GM20000 (cell line): ENCODE data around the gene PLIN4.

Source experiments
- DNase-seq: peaks from one replicate; pipeline ENCODE4 v3.0.0; 2012; ENCODE audit warnings: low spot score
- CTCF ChIP-seq: IDR thresholded peaks from 2 replicates; pipeline ENCODE4 v1.5.1; 2012; ENCODE audit warnings: mild to moderate bottlenecking, control low read depth; ENCODE audit errors: extremely low read depth, missing control alignments

PLIN4 gene

GRCh38 chr19:4507150-4507452, 11.2 kb downstream of the PLIN4 start:
- no peak for DNase-seq
- no peak for TF ChIP-seq CTCF

GRCh38 chr19:4506449-4507149, 11.7 kb downstream of the PLIN4 start:
- DNase-seq = no peak
- no peak for TF ChIP-seq CTCF

GRCh38 chr19:4505570-4506448, 12.5 kb downstream of the PLIN4 start:
- no peak for DNase-seq
- TF ChIP-seq CTCF = no peak

- TF ChIP-seq CTCF = no peak
- DNase-seq = no peak
Observed at GRCh38 chr19:4504891-4505569, 13.3 kb downstream of the PLIN4 start.

DNA sequence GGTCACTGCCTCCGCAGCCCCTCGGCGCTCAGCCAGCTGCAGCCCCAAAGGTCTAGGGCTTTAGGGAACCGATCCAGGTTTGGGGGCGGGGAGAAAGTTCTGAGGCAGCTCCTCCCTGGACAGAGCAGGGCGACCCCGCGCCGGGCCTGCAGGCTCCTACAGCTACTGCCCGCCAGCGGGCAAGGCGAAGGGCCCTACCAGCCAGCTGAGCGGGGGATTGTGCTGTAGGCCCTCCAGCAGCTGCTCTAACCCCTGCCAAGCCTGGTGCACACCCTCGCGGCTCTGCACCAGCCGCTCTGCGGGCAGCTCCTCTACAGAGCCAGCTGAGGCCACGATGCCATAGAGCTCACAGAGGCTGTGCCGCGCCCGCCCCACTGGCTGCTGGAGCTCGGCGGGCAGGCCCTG, 14.0 kb downstream of the PLIN4 start:
- no peak for DNase-seq
- TF ChIP-seq CTCF = no peak

DNA sequence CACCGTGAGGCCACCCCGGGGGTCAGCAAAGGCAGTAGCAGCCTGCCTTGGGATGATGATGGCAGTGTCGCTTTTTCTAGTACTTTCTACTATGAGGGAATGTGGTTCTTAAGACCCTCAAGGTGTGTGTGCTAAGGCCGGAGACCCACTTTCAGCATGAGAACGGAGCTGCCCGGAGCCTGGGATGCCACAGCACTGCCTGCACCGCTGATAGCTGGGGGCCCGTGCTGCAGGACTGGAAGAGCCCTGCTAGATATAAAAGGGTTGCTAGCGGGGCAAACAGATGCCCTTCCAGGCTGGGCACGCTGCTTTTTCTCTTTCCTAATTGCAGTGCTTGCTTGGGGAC, 14.5 kb downstream of the PLIN4 start:
- no peak for DNase-seq
- TF ChIP-seq CTCF = no peak
